Liver (tissue), 9 donors: ENCODE data around the gene PIP5K1C. TPM values are rescaled to one million over a fixed set of nuclear protein-coding genes. Genes with fewer than 3 reads are reported as not detected.

ENCODE experiments used
- DNase-seq: peaks from one replicate; pipeline ENCODE4 v3.0.0-alpha.2; 2017; ENCODE audit warnings: low spot score
- H3K27ac ChIP-seq, 2 donors: one replicate each; pipeline ENCODE4 v1.7.0; 2013; ENCODE audit warnings: inconsistent platforms in 2 of 2, low read length in 2 of 2, control low read depth in 1 of 2, low read depth in 1 of 2, mild to moderate bottlenecking in 1 of 2
- H3K27me3 ChIP-seq, 4 donors: one replicate each; pipeline versions ENCODE4 v1.6.1 to v1.7.0; 2013; ENCODE audit warnings: low read length in 3 of 4, inconsistent platforms in 1 of 4, mild to moderate bottlenecking in 1 of 4, moderate library complexity in 1 of 4; ENCODE audit not compliant: control insufficient read depth in 4 of 4, insufficient read depth in 4 of 4
- H3K36me3 ChIP-seq, 4 donors: one replicate each; pipeline versions ENCODE4 v1.6.1 to v1.7.0; 2013; ENCODE audit warnings: low read length in 3 of 4, mild to moderate bottlenecking in 3 of 4, low read depth in 1 of 4, moderate library complexity in 1 of 4; ENCODE audit not compliant: control insufficient read depth in 4 of 4, insufficient read depth in 3 of 4
- H3K4me1 ChIP-seq, 4 donors: one replicate each; pipeline versions ENCODE4 v1.6.1 to v1.7.0; 2013; ENCODE audit warnings: low read length in 3 of 4, mild to moderate bottlenecking in 3 of 4, moderate library complexity in 1 of 4; ENCODE audit not compliant: control insufficient read depth in 4 of 4, insufficient read depth in 4 of 4
- H3K4me3 ChIP-seq, 3 donors: one replicate each; pipeline versions ENCODE4 v1.6.1 to v1.7.0; 2013; ENCODE audit warnings: low read length in 3 of 3, control low read depth in 1 of 3, low read depth in 1 of 3, mild to moderate bottlenecking in 1 of 3
- H3K9ac ChIP-seq, 2 donors: one replicate each; pipeline ENCODE4 v1.7.0; 2013; ENCODE audit warnings: low read length in 2 of 2, mild to moderate bottlenecking in 2 of 2, moderate library complexity in 2 of 2, control low read depth in 1 of 2, low read depth in 1 of 2
- H3K9me3 ChIP-seq, 4 donors: one replicate each; pipeline versions ENCODE4 v1.6.1 to v1.7.0; 2013; ENCODE audit warnings: low read length in 3 of 4; ENCODE audit not compliant: control insufficient read depth in 4 of 4
- ATF3 ChIP-seq: IDR thresholded peaks from 2 replicates; pipeline ENCODE4 v1.6.1; 2016; ENCODE audit warnings: antibody characterized with exemption
- CTCF ChIP-seq: fragments of 150-350 bp; IDR thresholded peaks from 2 replicates; pipeline ENCODE4 v1.5.1; 2017; ENCODE audit warnings: improper control_type of control experiment, low read depth, low read length; ENCODE audit not compliant: missing input control
- EGR1 ChIP-seq, 2 donors: IDR thresholded peaks; 2 replicates each; pipeline ENCODE4 v1.6.1; 2016 to 2018; ENCODE audit warnings: antibody characterized with exemption in 2 of 2, low read depth in 2 of 2
- FOXA1 ChIP-seq: IDR thresholded peaks from 2 replicates; pipeline ENCODE4 v1.6.1; 2016; ENCODE audit warnings: antibody characterized with exemption
- FOXA2 ChIP-seq: IDR thresholded peaks from 2 replicates; pipeline ENCODE4 v1.6.1; 2016; ENCODE audit warnings: antibody characterized with exemption
- HNF4A ChIP-seq, 2 donors: conservative IDR thresholded peaks; 2 replicates each; pipeline ENCODE4 v1.6.1; 2016; ENCODE audit warnings: antibody characterized with exemption in 2 of 2, mild to moderate bottlenecking in 2 of 2
- HNF4G ChIP-seq: IDR thresholded peaks from 2 replicates; pipeline ENCODE4 v1.6.1; 2016; ENCODE audit warnings: antibody characterized with exemption
- JUND ChIP-seq, 2 donors: IDR thresholded peaks; 2 replicates each; pipeline ENCODE4 v1.6.1; 2016; ENCODE audit warnings: antibody characterized with exemption in 2 of 2
- MAX ChIP-seq: IDR thresholded peaks from 2 replicates; pipeline ENCODE4 v1.6.1; 2016; ENCODE audit warnings: antibody characterized with exemption
- NR2F2 ChIP-seq: IDR thresholded peaks from 2 replicates; pipeline ENCODE4 v1.6.1; 2016; ENCODE audit warnings: antibody characterized with exemption
- RAD21 ChIP-seq, 2 donors: IDR thresholded peaks; 2 replicates each; pipeline ENCODE4 v1.6.1; 2016; ENCODE audit warnings: antibody characterized with exemption in 2 of 2, mild to moderate bottlenecking in 2 of 2
- REST ChIP-seq: IDR thresholded peaks from 2 replicates; pipeline ENCODE4 v1.6.1; 2016; ENCODE audit warnings: antibody characterized with exemption, mild to moderate bottlenecking
- RXRA ChIP-seq, 2 donors: IDR thresholded peaks; 2 replicates each; pipeline ENCODE4 v1.6.1; 2017 to 2018; ENCODE audit warnings: antibody characterized with exemption in 2 of 2, mild to moderate bottlenecking in 1 of 2
- SP1 ChIP-seq: IDR thresholded peaks from 2 replicates; pipeline ENCODE4 v1.6.1; 2018; ENCODE audit warnings: antibody characterized with exemption, mild to moderate bottlenecking
- YY1 ChIP-seq: IDR thresholded peaks from 2 replicates; pipeline ENCODE4 v1.6.1; 2016; ENCODE audit warnings: antibody characterized with exemption, mild to moderate bottlenecking
- ZBTB33 ChIP-seq: IDR thresholded peaks from 2 replicates; pipeline ENCODE4 v1.6.1; 2016; ENCODE audit warnings: antibody characterized with exemption
- WGBS: extraction: QIAGEN DNeasy Blood & Tissue Kit; methylation state at CpG from one replicate; pipeline ENCODE4 v1.1.7; 2013; 5-methylcytosine and 5-hydroxymethylcytosine counted together
- polyA plus RNA-seq, 2 donors: library from polyadenylated mRNA; stranded (reverse) in 1 of 2; unstranded in 1 of 2; fragments of 200-250 nt in 1 of 2; fragments of >200 nt in 1 of 2; fragmentation: Nextera tagmentation in 1 of 2; extraction: Ambion mirVana in 1 of 2; gene quantifications; one replicate each; pipeline versions ENCODE4 v1.2.1 to v1.2.3, GENCODE V29; 2013 to 2015
- total RNA-seq, 2 donors: library from RNA; depleted of rRNA; stranded (reverse); fragments of >200 nt; gene quantifications; one replicate each; pipeline ENCODE4 v1.2.3, GENCODE V29; 2014
- donor health status: healthy.
- donor health status: healthy.
- donor health status: healthy.
- donor health status: healthy.
- donor health status: healthy.

The PIP5K1C gene
- total and polyA plus RNA-seq, 4 donors: 1.8 to 7.4 (median 6.0) TPM

GRCh38 chr19:3625996-3626472, 74.2 kb downstream of the PIP5K1C start:
- Histone ChIP-seq H3K4me3 (peak overlapping the region; percentile 89 to 100 (median 93)), H3K4me1 (peaks cover 4 to 32% (median 21%) of the 10 kb centered on the region in 4 donors), H3K27ac (no peak overlapping the region), H3K27me3 (no peaks in the 10 kb centered on the region), H3K9me3 (no peaks in the 10 kb centered on the region), H3K36me3 (peaks cover 0 to 18% (median 4%) of the 10 kb centered on the region in 4 donors), H3K9ac (peak overlapping the region; percentile 66 to 73)
- TF ChIP-seq ATF3 (no peak), RAD21 (IDR thresholded peaks at IDR 0.05) (no peak), SP1 (no peak), NR2F2 (no peak), FOXA2 (no peak), FOXA1 (no peak), YY1 (no peak), JUND (IDR thresholded peaks at IDR 0.05) (no peak)
- no peak for DNase-seq
- WGBS: 1% methylated on average over 21 of the region's 21 CpGs

GRCh38 chr19:3623716-3624115, 76.6 kb downstream of the PIP5K1C start:
- Histone ChIP-seq H3K4me3 (no peak overlapping the region), H3K36me3 (peaks cover 0 to 22% (median 5%) of the 10 kb centered on the region in 4 donors), H3K4me1 (peaks cover 4 to 32% (median 21%) of the 10 kb centered on the region in 4 donors), H3K27ac (no peak overlapping the region), H3K27me3 (no peaks in the 10 kb centered on the region), H3K9me3 (no peaks in the 10 kb centered on the region), H3K9ac (no peak overlapping the region)
- no peak for TF ChIP-seq HNF4G
- DNase-seq: no peak
- WGBS: 96% methylated on average over 34 of the region's 34 CpGs

GRCh38 chr19:3622224-3622623, 78.0 kb downstream of the PIP5K1C start:
- TF ChIP-seq FOXA2 (no peak), MAX (no peak), HNF4G (no peak), FOXA1 (no peak), ZBTB33 (no peak), RXRA (IDR thresholded peaks at IDR 0.05) (no peak), HNF4A (conservative IDR thresholded peaks at IDR 0.05) (no peak), ATF3 (no peak), CTCF (no peak), EGR1 (IDR thresholded peaks at IDR 0.05; ENCODE audit: low read depth in 2 of 2) (no peak), REST (no peak), JUND (IDR thresholded peaks at IDR 0.05) (no peak), SP1 (no peak)
- DNase-seq: no peak
- no peak overlapping the region for H3K27ac ChIP-seq
- no peaks in the 10 kb centered on the region for H3K27me3 ChIP-seq
- no peaks in the 10 kb centered on the region for H3K9me3 ChIP-seq
- 87% methylated on average over 12 of the region's 12 CpGs for WGBS
- H3K36me3 ChIP-seq: peaks cover 0 to 28% (median 5%) of the 10 kb centered on the region in 4 donors
- no peak overlapping the region for H3K9ac ChIP-seq
- H3K4me3 ChIP-seq: no peak overlapping the region
- H3K4me1 ChIP-seq: peaks cover 4 to 29% (median 20%) of the 10 kb centered on the region in 4 donors
